HuH-7 (cell line): Measurements from ENCODE around the gene PLCH1.

Experiments
- DNase-seq: peaks from one replicate; pipeline ENCODE4 v3.0.0; 2011; ENCODE audit warnings: low spot score

PLCH1 gene

GRCh38 chr3:155746703-155747102 is 1.8 kb upstream of the PLCH1 start:
- DNase-seq: no peak

- no peak for DNase-seq
Measured at GRCh38 chr3:155745795-155746550, 1.1 kb upstream of the PLCH1 start.

GRCh38 chr3:155744010-155744625 is 753 bp downstream of the PLCH1 start:
- DNase-seq: peak; percentile 72

- DNase-seq: no peak
Measured at GRCh38 chr3:155743606-155744005, 1.3 kb downstream of the PLCH1 start.

GRCh38 chr3:155742349-155742965 is 2.4 kb downstream of the PLCH1 start:
- no peak for DNase-seq

GRCh38 chr3:155741603-155742002 is 3.3 kb downstream of the PLCH1 start:
- DNase-seq: no peak

GRCh38 chr3:155741101-155741500 is 3.8 kb downstream of the PLCH1 start:
- no peak for DNase-seq

GRCh38 chr3:155739154-155739553 is 5.7 kb downstream of the PLCH1 start:
- DNase-seq: no peak

GRCh38 chr3:155738580-155739076 is 6.2 kb downstream of the PLCH1 start:
- no peak for DNase-seq

GRCh38 chr3:155737844-155738460 is 6.9 kb downstream of the PLCH1 start:
- DNase-seq: peak; percentile 58

GRCh38 chr3:155736381-155736780 is 8.5 kb downstream of the PLCH1 start:
- no peak for DNase-seq

- DNase-seq: no peak
Measured at GRCh38 chr3:155730843-155731242, 14.0 kb downstream of the PLCH1 start.

- DNase-seq: no peak
Measured at GRCh38 chr3:155727836-155728235, 17.0 kb downstream of the PLCH1 start.

- peak; percentile 39 for DNase-seq
Measured at GRCh38 chr3:155714295-155714718, 30.6 kb downstream of the PLCH1 start.

- no peak for DNase-seq
Measured at GRCh38 chr3:155712008-155712407, 32.9 kb downstream of the PLCH1 start.

GRCh38 chr3:155704771-155705559 is 39.9 kb downstream of the PLCH1 start:
- no peak for DNase-seq

GRCh38 chr3:155704061-155704460 is 40.8 kb downstream of the PLCH1 start:
- DNase-seq: no peak

GRCh38 chr3:155702745-155703591 is 41.9 kb downstream of the PLCH1 start:
- DNase-seq: no peak

GRCh38 chr3:155701882-155702465 is 42.9 kb downstream of the PLCH1 start:
- DNase-seq: peak; percentile 16

- DNase-seq: no peak
Measured at GRCh38 chr3:155697542-155697941, 47.3 kb downstream of the PLCH1 start.
